Activated CD4-positive, alpha-beta memory T cell treated with anti-CD3 and anti-CD28 coated beads for 36 hours (primary cell): ENCODE data around the gene B3GLCT. TPM values are rescaled to one million over a fixed set of nuclear protein-coding genes. Genes with fewer than 3 reads are reported as not detected.
A peak's percentile ranks its signal among the peaks of the same experiment; 100 is the strongest.

Source experiments
- CTCF ChIA-PET: fragments of 350-600 bp; sonication (Branson Sonifier 250); formaldehyde crosslinking; loops from one replicate; lab custom pipeline; 2021; ENCODE audit warnings: antibody characterized with exemption, inconsistent platforms; lab: Charles Lee
- POLR2A ChIA-PET: fragments of 350-600 bp; sonication (Branson Sonifier 250); formaldehyde crosslinking; loops from one replicate; lab custom pipeline; 2021; ENCODE audit warnings: antibody characterized with exemption; lab: Charles Lee
- DNase-seq: peaks from one replicate; pipeline ENCODE4 v3.0.0-alpha.2; 2020
- H3K27ac Mint-ChIP-seq: one replicate; pipeline ENCODE4 v1.8.0; 2021; ENCODE audit warnings: mixed read lengths
- H3K27me3 Mint-ChIP-seq: one replicate; pipeline ENCODE4 v1.8.0; 2021; ENCODE audit warnings: mixed read lengths
- H3K36me3 Mint-ChIP-seq: one replicate; pipeline ENCODE4 v1.8.0; 2021; ENCODE audit warnings: mixed read lengths
- H3K4me1 Mint-ChIP-seq: one replicate; pipeline ENCODE4 v1.8.0; 2021; ENCODE audit warnings: low read depth, mixed read lengths
- H3K4me3 Mint-ChIP-seq: one replicate; pipeline ENCODE4 v1.8.0; 2021; ENCODE audit warnings: mild to moderate bottlenecking, mixed read lengths
- H3K9me3 Mint-ChIP-seq: one replicate; pipeline ENCODE4 v1.8.0; 2021; ENCODE audit warnings: mixed read lengths
- intact Hi-C: fragments of 100-400 bp; cut with micrococcal nuclease; formaldehyde crosslinking; loops from one replicate; pipeline ENCODE4 v1.15.1; 2023
- total RNA-seq, 2 experiments: library from RNA; stranded (reverse); gene quantifications; one replicate each; pipeline ENCODE4 v1.2.3, GENCODE V29; 2021

The B3GLCT gene
- 1 to 10 TPM; 2.6 to 2.8 TPM for total RNA-seq

DNA sequence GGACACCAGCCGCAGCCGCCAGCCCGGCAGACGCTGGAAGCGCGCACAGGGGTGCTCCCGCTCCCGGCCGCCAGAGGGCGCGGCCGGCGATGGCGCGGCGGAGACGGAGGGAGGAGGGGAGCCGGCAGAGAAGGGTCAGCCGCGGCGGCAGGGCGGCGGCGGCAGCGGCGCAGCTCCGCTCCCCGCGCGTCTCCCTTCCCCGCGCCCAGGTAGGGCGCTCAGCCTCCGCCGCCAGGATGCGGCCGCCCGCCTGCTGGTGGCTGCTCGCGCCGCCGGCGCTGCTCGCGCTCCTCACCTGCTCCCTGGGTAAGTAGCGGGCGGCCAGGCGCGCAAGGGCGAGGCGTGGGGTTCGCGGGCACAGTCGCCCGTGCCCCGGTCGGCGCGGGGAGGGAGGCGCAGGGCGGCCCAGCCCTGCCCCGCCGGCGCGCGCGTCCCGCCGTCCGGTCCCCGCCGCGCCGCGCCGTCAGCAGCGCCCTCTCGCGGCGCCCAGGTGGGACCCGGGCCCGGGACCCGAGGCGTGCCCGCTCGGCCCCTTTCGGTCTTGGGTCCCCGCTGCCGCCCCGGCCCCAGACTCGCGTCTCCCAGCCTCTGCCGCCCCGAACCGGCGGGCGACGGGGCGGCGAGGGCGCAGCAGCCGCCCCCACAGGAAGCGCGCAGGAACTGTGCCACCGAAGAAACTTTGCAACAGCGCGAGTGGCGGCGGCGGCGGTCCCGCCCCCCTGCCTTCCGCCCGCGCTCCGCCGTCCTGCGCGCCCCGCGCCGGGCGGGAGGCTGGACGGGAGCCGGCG, at the start of gene B3GLCT:
Gene B3GLCT (plus strand): TSS at position 127 of the 788 bp plus-strand sequence. CDS start 110 bp downstream, at position 237.
- no peaks in the 10 kb centered on the region for H3K36me3 Mint-ChIP-seq
- H3K9me3 Mint-ChIP-seq, result no peaks in the 10 kb centered on the region
- peak; percentile 84 for DNase-seq
- peak within 1 kb of the TSS; percentile 77 for H3K4me3 Mint-ChIP-seq
- H3K4me1 Mint-ChIP-seq, result peaks cover 26% of the 10 kb centered on the region
- POLR2A ChIA-PET, result no interaction called here
- CTCF ChIA-PET, result interaction anchor here (1.0 to 2.5 kb wide), 10 partner anchors 12 to 352 kb away, joined by 3 to 7 read pairs (median 4); no protein-coding TSS in a partner anchor
- no peaks in the 10 kb centered on the region for H3K27me3 Mint-ChIP-seq
- intact Hi-C loops, result loop anchor here (1.0 to 10.0 kb wide), 6 partner anchors 38 to 1605 kb away; partner anchors contain the start of genes SLC7A1 and USPL1
- H3K27ac Mint-ChIP-seq, result peak within 1 kb of the TSS; percentile 78

DNA sequence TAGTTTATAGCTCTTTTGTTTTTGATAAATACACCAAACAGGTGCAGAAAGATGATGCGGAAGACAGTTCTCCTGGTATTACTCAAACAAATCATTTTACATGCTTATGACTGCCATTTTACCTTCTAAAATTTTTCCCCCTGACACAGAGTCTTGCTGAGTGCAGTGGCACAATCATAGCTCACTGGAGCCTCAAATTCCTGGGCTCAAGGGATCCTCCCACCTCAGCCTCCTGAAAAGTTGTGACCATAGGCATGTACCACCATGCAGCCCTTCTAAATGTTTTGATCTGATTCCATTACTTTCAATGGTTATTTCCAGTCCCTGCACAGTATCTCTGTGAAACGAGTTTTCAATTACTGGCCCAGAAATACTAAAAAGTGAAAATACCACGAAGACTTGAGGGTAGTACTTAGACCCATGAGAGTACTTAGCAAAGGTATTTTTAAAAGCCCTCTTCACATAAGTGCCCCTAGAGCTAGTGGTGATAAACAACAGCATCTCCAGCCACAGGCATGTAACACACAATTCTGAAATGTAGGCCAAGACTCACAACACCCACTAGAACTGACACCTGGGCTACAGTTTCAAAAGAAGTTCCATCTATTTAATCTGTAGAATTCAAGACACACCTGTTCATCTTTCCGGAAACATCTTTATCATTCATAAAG, 49.3 kb upstream of the B3GLCT start:
- Mint-ChIP-seq H3K27ac (peak overlapping the region; percentile 13), H3K27me3 (no peaks in the 10 kb centered on the region), H3K36me3 (peaks cover 74% of the 10 kb centered on the region), H3K4me1 (peaks cover 20% of the 10 kb centered on the region), H3K4me3 (no peak overlapping the region), H3K9me3 (no peaks in the 10 kb centered on the region)
- ChIA-PET CTCF (interaction anchor here (1.1 kb wide), 1 partner anchor 10 kb away, joined by 3 read pairs; no protein-coding TSS in a partner anchor), POLR2A (no interaction called here)
- no peak for DNase-seq
- intact Hi-C loops, result no loop called here

- CTCF ChIA-PET, result interaction anchor here (1.4 kb wide), 1 partner anchor 107 kb away, joined by 6 read pairs; no protein-coding TSS in a partner anchor
- intact Hi-C loops, result no loop called here
Observed at GRCh38 chr13:31151837-31152236, 47.9 kb upstream of the B3GLCT start.

DNA sequence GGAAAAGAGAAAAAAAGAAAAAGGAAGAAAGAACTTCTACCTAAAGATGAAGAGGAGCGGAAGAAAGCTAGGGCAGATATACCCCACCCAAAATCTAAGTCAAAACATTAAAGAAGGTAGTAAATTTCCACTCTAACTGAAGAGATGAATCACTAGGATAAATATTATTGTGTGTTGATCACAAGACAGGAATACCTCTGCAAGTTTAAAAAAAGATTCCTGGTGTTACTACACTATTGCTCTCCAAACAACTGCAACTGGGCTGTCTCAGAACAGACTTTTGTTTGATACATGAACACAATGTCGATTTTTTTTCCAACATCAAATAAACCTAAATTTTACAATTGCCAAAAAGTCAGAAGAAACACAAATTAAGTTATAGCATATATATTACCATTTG, 44.8 kb upstream of the B3GLCT start:
- DNase-seq, result no peak
- CTCF ChIA-PET, result interaction anchor here (1.0 kb wide), 1 partner anchor 13 kb away, joined by 3 read pairs; no protein-coding TSS in a partner anchor
- POLR2A ChIA-PET, result no interaction called here
- Mint-ChIP-seq H3K9me3 (no peaks in the 10 kb centered on the region), H3K4me1 (peaks cover 30% of the 10 kb centered on the region), H3K27ac (no peak overlapping the region), H3K36me3 (peaks cover 68% of the 10 kb centered on the region), H3K27me3 (no peaks in the 10 kb centered on the region), H3K4me3 (no peak overlapping the region)
- intact Hi-C loops, result no loop called here

More at GRCh38 chr13:31151837-31152236, 47.9 kb upstream of the B3GLCT start:
- Mint-ChIP-seq H3K27me3 (no peaks in the 10 kb centered on the region), H3K27ac (no peak overlapping the region), H3K4me1 (peaks cover 18% of the 10 kb centered on the region), H3K9me3 (no peaks in the 10 kb centered on the region), H3K36me3 (peaks cover 70% of the 10 kb centered on the region), H3K4me3 (no peak overlapping the region)
- POLR2A ChIA-PET, result no interaction called here
- DNase-seq, result no peak

- peak; percentile 24 for DNase-seq
- intact Hi-C loops, result loop anchor here (1.0 kb wide), 1 partner anchor 693 kb away; no protein-coding TSS in a partner anchor
- ChIA-PET POLR2A (interaction anchor here (1.4 kb wide), 1 partner anchor 85 kb away, joined by 6 read pairs; no protein-coding TSS in a partner anchor), CTCF (interaction anchor here (1.1 to 2.4 kb wide), 5 partner anchors 9 to 265 kb away, joined by 3 to 19 read pairs (median 4); no protein-coding TSS in a partner anchor)
- H3K9me3 Mint-ChIP-seq, result no peaks in the 10 kb centered on the region
- H3K36me3 Mint-ChIP-seq, result peaks cover 49% of the 10 kb centered on the region
- no peaks in the 10 kb centered on the region for H3K27me3 Mint-ChIP-seq
- H3K4me3 Mint-ChIP-seq, result peak overlapping the region; percentile 92
- peak overlapping the region; percentile 99 for H3K27ac Mint-ChIP-seq
- H3K4me1 Mint-ChIP-seq, result peaks cover 39% of the 10 kb centered on the region
Observed at GRCh38 chr13:31159306-31159705, 40.5 kb upstream of the B3GLCT start.

DNA sequence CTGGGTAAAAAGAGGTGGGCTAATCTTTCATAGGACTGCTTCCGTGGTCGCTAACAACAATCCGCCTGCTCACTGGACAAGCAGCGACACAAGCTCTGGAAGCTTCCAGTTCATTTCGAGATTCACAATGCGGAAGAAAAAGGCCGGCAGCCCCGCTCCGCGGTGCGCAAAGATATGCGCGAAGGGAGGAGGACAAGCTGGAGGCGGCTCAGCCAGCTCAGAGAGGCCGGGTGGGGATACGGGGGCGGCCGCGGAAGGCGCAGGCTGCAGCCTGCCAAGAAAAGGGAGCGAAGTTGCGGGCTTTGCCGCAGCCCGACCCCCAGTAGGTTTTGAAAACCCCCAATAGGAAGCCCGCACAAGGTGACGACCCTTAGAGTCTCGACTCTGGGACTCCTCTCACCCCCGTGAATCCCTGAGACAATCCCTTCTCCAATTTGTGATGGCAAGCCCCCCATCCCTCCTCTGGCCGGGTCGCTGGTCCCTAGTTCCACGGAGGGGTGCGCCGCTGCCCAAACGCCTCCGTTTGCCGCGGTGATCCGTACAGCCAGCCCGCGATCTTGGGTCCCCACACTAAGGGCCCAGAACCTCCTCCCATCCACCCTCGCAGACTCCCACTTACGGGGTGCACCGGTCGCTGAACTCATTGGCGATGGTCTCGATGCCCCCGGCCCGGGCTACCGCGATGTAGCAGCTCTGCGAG, 38.8 kb upstream of the B3GLCT start:
- Mint-ChIP-seq H3K27ac (peak overlapping the region; percentile 99), H3K4me3 (peak overlapping the region; percentile 92), H3K36me3 (peaks cover 37% of the 10 kb centered on the region), H3K9me3 (no peaks in the 10 kb centered on the region), H3K4me1 (peaks cover 35% of the 10 kb centered on the region), H3K27me3 (no peaks in the 10 kb centered on the region)
- ChIA-PET CTCF (interaction anchor here (0.6 to 2.4 kb wide), 4 partner anchors 11 to 353 kb away, joined by 3 to 19 read pairs (median 4); no protein-coding TSS in a partner anchor), POLR2A (interaction anchor here (0.7 to 1.7 kb wide), 3 partner anchors 23 to 116 kb away, joined by 3 to 10 read pairs (median 3); no protein-coding TSS in a partner anchor)
- intact Hi-C loops, result loop anchor here (5.0 to 10.0 kb wide), 2 partner anchors 1224 to 1566 kb away; partner anchors contain the start of gene SLC7A1
- DNase-seq, result peak; percentile 81

- Mint-ChIP-seq H3K4me3 (peak within 1 kb of the TSS; percentile 92), H3K36me3 (peaks cover 35% of the 10 kb centered on the region), H3K27me3 (no peaks in the 10 kb centered on the region), H3K4me1 (peaks cover 35% of the 10 kb centered on the region), H3K27ac (peak within 1 kb of the TSS; percentile 99), H3K9me3 (no peaks in the 10 kb centered on the region)
- ChIA-PET POLR2A (interaction anchor here (1.0 to 1.7 kb wide), 3 partner anchors 24 to 117 kb away, joined by 3 to 10 read pairs (median 3); no protein-coding TSS in a partner anchor), CTCF (no interaction called here)
- peak; percentile 99 for DNase-seq
- intact Hi-C loops, result loop anchor here (1.0 to 10.0 kb wide), 10 partner anchors 27 to 1567 kb away; partner anchors contain the start of genes BRCA2, SLC7A1, USPL1 and ZAR1L
Observed at GRCh38 chr13:31161557-31162150, 38.1 kb upstream of the B3GLCT start, which contains the start of gene HSPH1. HSPH1 (minus strand) TSS chr13:31161904; CDS start chr13:31161582, 322 bp downstream.

GRCh38 chr13:31162151-31163008, 37.4 kb upstream of the B3GLCT start:
- Mint-ChIP-seq H3K9me3 (no peaks in the 10 kb centered on the region), H3K4me1 (peaks cover 35% of the 10 kb centered on the region), H3K27me3 (no peaks in the 10 kb centered on the region), H3K27ac (peak overlapping the region; percentile 99), H3K36me3 (peaks cover 33% of the 10 kb centered on the region), H3K4me3 (peak overlapping the region; percentile 92)
- ChIA-PET CTCF (interaction anchor here (1.2 kb wide), 1 partner anchor 37 kb away, joined by 3 read pairs; the partner anchor contains the start of gene B3GLCT), POLR2A (interaction anchor here (1.4 kb wide), 1 partner anchor 88 kb away, joined by 3 read pairs; no protein-coding TSS in a partner anchor)
- DNase-seq, result peak; percentile 98
- intact Hi-C loops, result loop anchor here (1.0 to 10.0 kb wide), 10 partner anchors 28 to 1568 kb away; partner anchors contain the start of genes BRCA2, SLC7A1, USPL1 and ZAR1L

GRCh38 chr13:31166591-31166990, 33.2 kb upstream of the B3GLCT start:
- H3K4me3 Mint-ChIP-seq, result no peak overlapping the region
- H3K36me3 Mint-ChIP-seq, result no peaks in the 10 kb centered on the region
- ChIA-PET CTCF (no interaction called here), POLR2A (no interaction called here)
- peaks cover 14% of the 10 kb centered on the region for H3K4me1 Mint-ChIP-seq
- no peaks in the 10 kb centered on the region for H3K27me3 Mint-ChIP-seq
- no peaks in the 10 kb centered on the region for H3K9me3 Mint-ChIP-seq
- intact Hi-C loops, result loop anchor here (10.0 kb wide), 1 partner anchor 1572 kb away; the partner anchor contains the start of gene SLC7A1
- no peak for DNase-seq
- no peak overlapping the region for H3K27ac Mint-ChIP-seq

DNA sequence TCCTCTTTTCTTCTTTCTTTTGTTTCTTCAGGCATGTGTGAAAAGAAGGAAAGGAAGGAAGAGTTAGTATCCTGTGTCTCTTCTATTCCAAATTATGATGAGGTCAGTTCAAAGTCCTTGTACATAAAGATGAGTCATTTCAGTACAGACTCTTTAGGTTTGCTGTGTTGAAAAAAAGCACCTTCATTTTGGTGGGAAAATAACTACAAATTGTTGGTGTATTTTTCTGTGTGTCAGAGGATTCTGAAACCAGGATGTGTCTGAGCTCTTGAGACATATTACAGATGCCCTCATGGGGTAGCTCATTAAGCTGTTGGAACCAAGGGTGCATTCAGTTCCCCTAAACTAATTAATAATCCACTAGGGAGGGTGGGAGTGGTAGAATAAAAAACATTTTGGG, 32.3 kb upstream of the B3GLCT start:
- H3K4me3 Mint-ChIP-seq, result no peak overlapping the region
- DNase-seq, result no peak
- H3K9me3 Mint-ChIP-seq, result no peaks in the 10 kb centered on the region
- no peaks in the 10 kb centered on the region for H3K36me3 Mint-ChIP-seq
- peaks cover 12% of the 10 kb centered on the region for H3K4me1 Mint-ChIP-seq
- no peak overlapping the region for H3K27ac Mint-ChIP-seq
- ChIA-PET CTCF (interaction anchor here (0.8 kb wide), 1 partner anchor 28 kb away, joined by 3 read pairs; no protein-coding TSS in a partner anchor), POLR2A (no interaction called here)
- peaks cover 2% of the 10 kb centered on the region for H3K27me3 Mint-ChIP-seq
- intact Hi-C loops, result loop anchor here (10.0 kb wide), 1 partner anchor 1573 kb away; the partner anchor contains the start of gene SLC7A1
